T-helper 1 cell (primary cell): Measurements from ENCODE around the gene PLXNB2.
A peak's percentile ranks its signal among the peaks of the same experiment; 100 is the strongest.

Experiments used
- DNase-seq, 5 donors: peaks; one replicate each; pipeline ENCODE4 v3.0.0-alpha.2; 2012 to 2020

Gene PLXNB2

GRCh38 chr22:50264104-50264745 lies 43.2 kb downstream of the PLXNB2 start:
- no peak for DNase-seq

DNA sequence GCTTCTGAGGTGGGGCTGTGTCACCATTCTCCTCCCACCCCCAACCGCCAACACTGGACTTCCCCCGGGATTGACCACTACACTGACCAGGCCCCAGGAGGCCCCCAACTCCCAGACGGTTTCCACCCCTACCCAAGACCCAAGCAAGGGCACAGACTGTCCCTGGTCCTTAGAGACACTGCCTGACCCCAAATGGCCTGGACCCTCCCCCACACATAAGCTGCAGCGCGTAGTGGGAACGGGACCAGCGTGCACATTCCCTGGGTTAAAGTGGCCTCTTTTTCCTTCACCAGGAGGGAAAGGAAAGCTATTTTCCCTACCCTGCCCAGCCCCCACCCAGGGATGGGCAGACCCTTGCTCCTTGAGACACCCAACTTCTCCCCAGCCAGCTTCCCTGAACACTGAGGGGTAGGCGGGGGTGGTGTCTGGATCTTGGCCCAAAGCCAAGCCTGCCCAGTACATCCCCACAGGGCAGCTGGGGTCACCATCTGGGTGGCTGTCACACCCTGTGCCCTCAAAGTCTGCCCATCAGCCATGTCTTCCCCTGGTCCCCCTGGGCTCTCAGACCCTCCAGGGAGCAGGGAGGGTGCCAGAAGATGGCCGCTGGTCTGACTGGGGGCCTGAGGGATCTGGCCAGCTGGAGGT lies 44.4 kb downstream of the PLXNB2 start:
- no peak for DNase-seq

GRCh38 chr22:50262460-50262911 lies 45.0 kb downstream of the PLXNB2 start:
- DNase-seq, result no peak

- DNase-seq, result no peak
Measured at GRCh38 chr22:50261615-50262459, 45.6 kb downstream of the PLXNB2 start, which contains the start of gene MAPK12. MAPK12 (minus strand) TSS chr22:50261683; CDS start chr22:50261509, 174 bp downstream.

- peak in 1 of 5 donors; percentile 39 for DNase-seq
Measured at GRCh38 chr22:50260801-50261614, 46.4 kb downstream of the PLXNB2 start.

GRCh38 chr22:50260434-50260800 lies 47.0 kb downstream of the PLXNB2 start:
- DNase-seq, result no peak

DNA sequence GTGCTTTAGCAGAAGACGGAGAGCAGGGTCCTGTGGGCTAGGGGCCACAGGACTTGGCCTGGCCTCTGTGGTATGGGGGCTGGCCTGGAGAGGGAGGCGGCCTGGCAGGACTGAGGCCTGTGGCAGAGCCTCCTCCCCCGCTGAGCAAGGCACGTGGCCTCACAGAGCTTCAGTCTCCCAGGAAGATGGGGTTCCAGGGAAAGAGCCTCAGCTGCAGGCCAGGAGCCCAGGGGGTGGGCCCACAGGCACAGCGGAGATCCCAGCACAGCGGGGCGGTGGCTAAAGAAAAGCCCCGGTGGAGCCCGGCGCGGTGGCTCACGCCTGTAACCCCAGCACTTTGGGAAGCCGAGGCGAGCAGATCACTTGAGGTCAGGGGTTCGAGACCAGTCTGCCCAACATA lies 48.1 kb downstream of the PLXNB2 start:
- DNase-seq, result no peak

GRCh38 chr22:50258361-50259292 lies 48.8 kb downstream of the PLXNB2 start:
- no peak for DNase-seq

DNA sequence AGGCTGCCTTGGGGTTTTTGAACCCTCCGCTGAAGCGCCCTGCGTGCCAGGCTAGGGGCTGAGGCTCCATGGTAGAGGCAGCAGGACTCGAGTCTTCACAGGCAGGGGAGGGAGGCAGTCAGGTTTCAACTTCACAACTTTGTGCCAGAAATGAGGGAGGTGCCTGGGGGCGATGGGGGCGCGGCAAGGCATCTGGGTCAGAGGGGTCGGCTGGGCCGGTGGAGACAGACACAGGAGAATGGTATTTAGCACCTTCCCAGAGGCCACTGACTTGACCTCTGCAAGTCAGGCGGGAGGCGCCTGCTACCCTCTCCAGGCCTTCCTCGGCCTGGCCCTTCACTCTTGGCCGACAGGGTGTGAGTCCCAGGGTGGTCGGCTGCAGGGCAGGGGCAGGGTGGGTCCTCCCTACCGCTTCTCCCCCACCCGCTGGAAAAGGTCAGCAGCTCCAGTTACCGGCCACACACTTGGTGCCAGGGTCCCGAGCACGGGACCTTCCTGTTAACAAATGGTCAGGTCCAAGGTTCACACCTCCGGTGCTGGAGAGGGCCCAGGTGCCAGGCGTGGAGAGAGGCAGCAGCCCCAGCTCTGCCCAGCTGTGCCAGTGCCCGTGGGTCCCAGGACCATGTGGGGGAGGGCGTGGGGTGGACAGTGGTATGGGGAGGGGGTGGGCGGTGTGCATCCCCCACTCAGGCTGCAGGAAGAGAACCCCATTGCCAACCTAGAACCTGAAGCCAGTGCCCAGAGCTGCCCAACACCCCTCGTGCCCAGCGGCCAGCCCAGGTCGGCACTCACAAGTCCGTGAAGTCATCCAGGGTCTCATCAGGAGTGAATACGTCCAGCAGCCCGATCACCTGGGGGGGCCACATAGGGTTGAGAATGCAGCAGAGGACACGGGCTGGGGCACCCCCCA lies 49.7 kb downstream of the PLXNB2 start:
- no peak for DNase-seq

DNA sequence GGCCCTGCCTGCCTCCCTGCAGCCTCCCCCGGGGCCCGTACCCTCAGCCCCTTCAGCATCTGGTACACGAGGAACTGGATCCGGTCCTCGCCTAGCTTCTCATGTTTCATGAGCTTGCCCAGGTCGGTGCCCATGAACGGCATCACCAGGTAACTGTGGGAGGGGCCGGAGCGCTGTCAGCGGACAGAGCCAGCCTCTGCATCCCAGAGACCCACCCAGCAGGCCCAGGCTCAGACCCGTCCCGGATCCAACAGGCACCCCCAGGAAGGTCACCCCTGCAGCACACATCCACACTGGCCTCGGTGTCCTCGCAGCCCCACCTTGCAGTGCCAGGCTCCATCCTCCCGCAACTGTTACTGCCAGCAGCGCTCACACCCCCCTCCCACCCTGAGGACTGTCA lies 50.4 kb downstream of the PLXNB2 start:
- no peak for DNase-seq

GRCh38 chr22:50256258-50256862 lies 51.1 kb downstream of the PLXNB2 start:
- DNase-seq, result no peak

DNA sequence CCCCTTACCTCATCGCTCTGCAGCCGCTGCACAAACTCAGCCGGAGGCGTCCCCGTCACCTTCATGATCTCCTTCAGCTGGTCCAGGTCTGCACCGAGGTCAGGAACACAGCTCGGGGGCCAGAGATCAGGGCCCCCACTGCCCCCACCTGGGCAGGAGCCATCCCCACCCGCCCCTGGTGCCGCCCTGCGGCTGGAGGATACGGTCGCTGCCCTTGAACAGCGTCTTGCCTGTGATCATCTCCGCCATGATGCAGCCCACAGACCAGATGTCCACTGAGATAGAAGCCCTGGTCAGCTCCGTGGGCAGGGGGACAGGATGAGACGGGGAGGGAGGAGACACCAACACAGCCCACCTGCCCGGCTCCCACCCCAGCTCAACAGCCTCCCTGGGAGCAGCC lies 51.8 kb downstream of the PLXNB2 start:
- DNase-seq, result no peak

GRCh38 chr22:50255099-50255498 lies 52.3 kb downstream of the PLXNB2 start:
- DNase-seq, result no peak

- DNase-seq, result no peak
Measured at GRCh38 chr22:50253941-50254340, 53.5 kb downstream of the PLXNB2 start.

GRCh38 chr22:50253046-50253915 lies 54.2 kb downstream of the PLXNB2 start:
- DNase-seq, result no peak

DNA sequence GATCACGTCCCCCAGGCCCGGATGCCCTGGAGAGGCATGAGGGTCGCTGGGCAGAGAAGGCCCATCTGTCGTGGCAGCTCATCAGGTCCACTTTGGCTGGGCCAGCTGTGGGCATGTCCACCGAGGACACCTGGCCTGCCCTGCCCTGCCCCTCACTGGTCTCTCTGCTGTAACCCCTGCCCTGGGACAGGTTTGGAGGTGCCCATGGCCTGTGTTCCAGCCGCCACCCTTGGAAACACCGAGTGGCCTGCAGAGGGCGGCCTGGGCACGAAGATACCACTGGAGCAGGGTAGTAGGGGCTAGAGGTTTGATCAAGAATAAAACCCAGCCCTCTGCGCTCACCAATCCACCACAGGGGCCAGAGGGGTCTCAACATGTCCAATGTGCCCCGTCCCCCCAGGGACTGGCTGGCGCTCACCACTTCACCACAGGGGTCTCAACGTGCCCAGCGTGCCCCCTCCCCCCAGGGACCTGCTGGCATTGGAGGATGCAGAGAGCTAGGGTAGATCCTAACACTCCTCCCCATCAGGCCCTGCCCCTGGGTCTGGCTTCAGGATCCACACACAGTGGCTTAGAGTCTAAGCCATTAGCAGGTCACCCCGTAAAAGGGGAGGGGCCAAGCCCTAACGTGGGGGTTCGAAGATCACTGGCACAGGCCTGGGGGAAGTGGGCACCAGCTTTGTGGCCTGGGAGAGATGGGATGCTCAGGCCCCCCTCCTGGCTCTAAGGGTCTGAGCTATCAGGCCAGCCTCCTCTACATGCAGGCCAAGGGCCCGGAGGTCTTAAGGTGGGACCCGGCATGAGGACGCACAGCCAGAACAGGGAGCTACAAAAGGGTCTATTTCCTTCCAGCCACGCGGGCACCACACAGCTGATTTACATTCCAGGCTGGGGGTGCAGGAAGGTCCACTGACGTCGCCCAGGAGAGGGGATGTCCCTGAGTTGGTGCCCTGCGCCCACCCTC lies 55.1 kb downstream of the PLXNB2 start:
- peak; percentile 40 to 67 (median 62) for DNase-seq

- DNase-seq, result no peak
Measured at GRCh38 chr22:50251477-50252081, 55.9 kb downstream of the PLXNB2 start.
